GM21367 (cell line): Measurements from ENCODE around the gene SNX11.

Experiments used
- ATAC-seq: cut with Tn5 transposase; IDR thresholded peaks from one replicate; pipeline ENCODE4 v1.9.1; 2021; ENCODE audit not compliant: unreplicated experiment

Gene SNX11

DNA sequence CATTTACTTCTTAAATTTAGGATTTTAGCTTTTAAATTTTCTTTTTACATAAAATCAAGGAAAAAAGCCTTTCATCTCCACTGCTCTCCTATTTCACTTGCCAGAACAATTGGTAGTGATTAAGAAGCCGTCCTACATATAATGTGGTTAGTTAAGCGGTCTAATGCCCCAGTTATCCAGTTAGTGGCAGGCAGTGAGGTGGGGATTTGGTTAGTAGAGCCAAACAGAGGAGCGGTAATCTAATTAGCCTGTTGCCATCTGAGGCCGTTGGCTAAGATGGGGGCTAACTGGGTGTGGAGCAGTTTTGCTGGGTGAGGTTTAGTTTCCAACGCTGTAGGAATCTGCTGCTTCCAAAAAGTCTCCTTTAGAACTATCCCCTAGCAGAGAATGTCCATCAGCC lies 22.4 kb downstream of the SNX11 start:
- ATAC-seq = no peak

DNA sequence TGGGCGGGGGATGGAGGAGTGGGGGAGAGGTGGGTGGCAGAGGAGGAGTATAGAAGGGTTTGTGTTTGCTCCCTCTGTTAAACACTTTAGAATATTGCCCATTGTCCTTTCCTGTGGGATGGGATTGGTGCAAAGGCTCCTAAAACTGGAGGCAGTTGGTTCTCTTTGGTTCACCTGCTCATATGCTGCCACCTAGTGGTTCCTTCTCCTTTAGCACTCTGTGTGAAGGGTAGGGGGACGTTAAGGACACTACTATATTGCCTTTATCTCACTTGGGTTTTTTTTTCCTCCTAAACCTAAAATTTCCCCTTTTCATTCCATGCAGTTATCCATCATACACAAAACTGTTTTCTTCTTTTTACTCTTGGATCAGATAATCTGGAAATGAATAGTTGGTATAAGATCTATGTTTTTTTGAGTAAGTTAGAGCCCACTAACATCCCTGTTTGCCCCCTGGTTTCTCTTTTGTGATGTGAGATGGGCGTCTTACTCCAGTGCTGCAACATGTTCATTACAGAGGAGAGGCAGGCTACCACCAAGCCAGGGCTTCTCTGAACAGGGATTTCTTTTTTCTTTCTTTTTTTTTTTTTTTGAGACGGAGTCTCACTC lies 23.8 kb downstream of the SNX11 start:
- no peak for ATAC-seq

DNA sequence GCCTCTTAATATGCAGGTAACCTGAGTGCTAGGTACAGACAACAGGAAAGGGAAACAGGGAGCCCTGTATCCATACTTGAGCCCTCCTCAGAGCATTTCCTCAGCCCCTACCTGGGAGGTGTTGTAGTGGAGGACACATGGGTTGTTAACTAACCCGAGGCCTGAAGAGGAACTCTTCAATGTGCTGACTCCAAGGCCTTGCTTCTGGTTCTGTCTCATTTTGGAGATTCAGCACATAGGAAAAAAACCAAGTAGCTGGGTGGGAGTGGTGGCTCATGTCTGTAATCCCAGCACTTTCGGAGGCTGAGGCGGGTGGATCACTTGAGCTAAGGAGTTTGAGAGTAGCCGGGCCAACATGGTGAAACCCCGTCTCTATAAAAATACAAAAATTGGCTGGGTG lies 24.8 kb downstream of the SNX11 start:
- ATAC-seq = no peak

DNA sequence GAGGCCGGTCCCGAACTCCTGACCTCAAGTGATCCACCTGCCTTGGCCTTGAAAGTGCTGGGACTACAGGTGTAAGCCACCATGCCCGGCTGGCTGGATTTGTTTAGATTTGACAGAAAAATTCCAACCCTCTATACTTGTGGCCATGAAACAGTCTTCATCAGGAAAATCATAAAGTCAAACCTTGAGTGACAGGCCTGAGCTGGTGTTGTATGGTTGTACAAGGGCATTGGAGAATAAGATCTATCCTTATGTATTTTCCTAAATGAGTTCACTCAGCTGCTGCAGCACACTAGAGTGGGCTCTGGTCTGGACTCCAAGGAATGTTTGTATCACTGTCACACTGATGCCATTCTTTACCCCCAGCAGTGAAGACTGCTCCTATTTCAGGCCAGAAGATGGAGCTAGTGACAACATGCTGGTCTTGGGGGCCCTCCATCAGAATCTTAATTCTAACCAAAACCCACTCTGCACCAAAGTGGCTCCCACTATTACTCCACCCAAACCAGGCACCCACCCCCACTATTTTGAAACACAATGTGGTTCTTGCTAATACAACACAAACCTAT lies 27.4 kb downstream of the SNX11 start:
- ATAC-seq = no peak

DNA sequence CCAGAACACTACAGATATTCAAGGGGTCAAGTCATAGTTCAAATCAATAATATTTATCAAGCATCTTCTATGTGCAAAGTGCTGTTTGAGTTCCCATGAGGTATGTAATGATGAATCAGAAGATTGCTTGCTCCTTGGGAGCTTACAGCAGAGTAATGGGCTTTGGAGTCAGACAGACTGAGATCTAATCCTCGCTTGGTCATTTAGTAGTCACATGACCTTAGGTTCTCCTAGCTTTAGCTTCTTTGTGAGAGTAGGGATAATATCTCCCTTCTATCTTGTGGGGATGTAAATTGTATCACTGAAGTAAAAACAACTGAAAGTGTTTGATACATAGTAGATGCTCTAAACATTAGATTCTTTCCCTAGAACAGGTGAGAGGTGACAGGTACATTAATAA lies 30.1 kb downstream of the SNX11 start:
- ATAC-seq = no peak

DNA sequence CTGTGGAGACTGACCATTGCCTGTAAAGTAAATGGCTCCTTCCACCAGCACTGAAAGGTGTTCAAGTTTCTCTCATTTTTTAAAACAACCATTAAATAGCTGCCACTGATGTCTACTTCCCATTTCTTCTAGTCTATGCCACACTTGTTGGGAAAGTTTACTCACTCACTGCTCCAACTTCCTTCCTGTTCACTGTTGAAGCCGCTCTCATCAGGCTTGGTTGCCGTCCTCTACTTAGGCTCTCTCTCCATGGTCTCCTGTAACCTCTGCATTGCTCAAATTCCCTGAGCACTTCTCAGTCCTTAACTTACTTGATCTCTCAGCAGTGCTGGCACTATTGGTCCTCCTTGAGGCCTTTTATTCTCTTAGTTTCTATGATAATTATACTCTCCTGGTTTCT lies 32.4 kb downstream of the SNX11 start:
- ATAC-seq = no peak

DNA sequence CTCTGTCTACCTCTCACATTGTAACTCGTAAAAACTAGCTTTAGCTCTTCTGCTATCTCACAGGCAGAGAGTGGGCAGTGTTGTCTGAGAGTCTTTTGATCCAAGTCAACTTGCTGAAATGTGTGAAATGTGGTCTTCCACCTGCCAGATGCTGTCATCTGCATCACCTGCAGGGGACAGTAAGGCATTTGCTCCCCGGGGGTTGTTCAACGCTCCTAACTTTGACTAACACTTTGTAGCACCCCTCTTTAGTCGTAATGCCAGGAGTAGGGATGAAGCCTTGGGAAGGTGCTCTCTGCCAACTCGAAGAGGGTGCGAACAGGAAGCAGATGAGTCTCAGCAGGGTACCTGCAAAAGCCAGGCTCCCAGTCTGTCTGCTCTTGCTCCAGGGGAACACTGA lies 36.1 kb downstream of the SNX11 start:
- ATAC-seq = no peak

DNA sequence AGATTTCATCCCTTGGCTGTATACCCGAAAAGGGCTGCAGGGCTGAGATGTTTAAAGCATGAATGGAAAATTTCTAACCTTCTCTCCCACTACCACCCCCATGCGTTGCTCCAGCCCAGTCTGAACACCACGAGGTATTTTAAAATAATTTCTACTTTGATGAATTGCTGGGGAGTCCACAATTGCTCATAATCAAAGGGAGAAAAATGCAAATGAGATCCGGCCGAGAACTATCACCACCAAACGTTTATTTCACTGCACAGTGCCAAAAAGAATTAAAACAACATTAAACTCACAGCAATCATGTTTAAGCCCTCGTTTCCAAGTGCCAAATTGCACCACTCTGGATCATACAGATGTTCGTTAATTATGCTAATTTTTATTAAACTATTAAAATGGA lies 36.7 kb downstream of the SNX11 start:
- ATAC-seq = no peak

DNA sequence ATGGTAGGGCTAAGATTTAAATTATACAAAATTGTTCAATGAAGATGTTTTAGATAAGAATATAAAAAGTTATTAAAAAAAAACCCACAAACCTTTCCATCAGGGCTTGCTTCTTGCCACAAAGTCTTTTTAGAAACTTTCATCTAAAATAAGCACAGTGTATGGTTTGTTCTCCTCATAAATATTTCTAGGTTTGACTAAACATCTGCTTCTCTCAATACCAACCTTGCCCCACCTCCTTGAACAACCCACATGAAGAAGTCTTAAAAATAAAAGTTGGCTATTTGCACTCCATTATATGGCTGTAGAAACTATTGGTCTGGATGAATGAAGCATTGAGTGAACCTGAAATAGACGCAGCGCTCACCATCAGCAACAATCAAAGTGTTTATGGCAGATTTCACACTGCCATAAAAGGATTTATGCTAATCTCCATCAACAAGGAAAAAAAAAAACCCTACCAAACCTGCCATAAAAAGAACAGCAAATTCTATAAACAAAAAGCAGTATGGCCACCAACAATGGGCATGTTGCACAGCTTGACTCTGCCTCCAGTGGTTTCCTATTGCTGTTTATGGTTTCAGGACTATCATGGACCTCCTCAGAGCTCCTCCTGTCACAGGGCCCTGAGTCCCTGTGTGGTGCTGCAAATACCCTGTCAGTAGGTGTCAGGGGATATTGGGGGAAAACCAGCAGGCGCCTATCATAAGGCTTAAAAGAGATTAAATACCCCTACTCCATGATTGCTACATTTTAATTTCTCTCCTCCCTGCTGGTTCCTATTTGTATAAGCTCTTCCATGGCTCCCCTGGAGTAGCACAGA lies 37.6 kb downstream of the SNX11 start:
- no peak for ATAC-seq

DNA sequence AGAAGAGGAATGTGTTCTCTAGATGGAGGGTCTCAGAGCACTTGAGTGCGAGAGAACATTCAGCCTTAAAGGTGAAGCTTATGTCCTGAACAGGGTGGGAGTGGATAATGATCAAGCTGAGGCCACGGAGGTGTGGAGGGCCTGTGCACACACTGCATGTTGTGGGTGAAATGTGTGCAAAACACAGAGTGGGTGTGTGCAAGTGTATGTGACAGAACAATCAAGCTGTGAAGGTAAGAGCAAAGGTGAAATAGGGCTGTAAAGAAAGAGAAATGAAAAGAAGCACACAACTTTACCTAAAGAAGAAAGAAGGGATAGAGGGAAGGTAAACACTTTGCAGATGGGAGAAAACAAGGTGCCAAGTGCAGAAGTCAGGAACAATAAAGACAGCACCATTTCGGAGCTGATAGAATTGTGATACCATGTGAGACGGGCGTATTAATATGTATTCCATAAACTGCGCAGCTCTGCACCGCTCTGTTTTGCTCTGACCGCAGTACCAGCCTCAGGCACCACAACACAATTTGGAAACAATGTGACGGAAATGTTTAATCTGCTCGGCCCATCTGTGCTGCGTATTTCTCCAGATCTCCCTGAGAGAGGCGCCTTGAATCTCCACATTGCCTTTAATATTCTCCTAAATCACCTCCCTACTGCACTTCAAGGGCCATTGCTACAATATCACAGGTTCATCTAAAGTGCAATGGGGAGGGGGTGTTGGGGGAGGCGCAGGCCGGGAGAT lies 40.6 kb downstream of the SNX11 start:
- no peak for ATAC-seq

DNA sequence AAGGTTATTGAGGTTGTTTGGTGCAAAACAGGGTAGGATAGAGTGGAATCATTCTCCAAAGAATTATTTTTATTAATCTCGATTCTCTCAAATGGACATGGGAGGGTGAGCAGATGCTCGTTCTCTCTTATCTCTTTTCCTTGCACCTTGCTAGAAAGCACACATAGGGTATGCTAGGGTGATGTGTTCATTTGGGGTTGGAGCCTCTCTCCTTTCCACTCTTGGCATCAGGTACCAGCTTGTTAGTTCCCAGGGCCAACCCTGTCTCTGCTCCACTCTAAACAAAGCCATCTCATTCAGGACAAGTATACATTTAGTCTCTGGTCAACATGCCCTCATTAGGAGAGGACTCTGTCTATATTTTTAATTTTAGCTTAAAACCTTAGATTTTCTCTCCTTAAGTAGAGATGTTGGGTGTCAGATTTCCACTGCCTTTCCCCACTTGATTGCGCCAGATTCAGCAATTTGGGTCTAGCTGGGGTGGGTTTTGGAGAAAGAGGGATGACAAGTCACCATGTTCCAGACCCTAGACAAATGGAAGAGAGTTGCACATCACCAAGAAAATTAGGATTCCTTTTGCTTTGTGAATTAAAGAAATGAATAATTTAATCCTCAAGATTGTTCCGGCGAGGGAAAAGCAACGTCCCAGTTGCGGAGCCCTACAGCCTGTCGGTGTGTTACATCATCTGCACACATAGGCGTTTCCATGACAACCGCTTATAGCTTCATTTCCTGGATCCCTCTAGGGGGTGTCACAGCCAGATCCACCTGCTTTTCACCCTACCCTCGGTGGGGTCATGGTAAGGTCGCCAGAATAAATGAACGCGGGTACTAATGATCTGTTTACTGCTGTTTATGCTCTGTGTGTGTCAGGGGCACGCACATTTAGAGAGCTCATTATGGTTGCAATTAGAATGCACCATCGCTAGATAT lies 41.6 kb downstream of the SNX11 start:
- no peak for ATAC-seq

DNA sequence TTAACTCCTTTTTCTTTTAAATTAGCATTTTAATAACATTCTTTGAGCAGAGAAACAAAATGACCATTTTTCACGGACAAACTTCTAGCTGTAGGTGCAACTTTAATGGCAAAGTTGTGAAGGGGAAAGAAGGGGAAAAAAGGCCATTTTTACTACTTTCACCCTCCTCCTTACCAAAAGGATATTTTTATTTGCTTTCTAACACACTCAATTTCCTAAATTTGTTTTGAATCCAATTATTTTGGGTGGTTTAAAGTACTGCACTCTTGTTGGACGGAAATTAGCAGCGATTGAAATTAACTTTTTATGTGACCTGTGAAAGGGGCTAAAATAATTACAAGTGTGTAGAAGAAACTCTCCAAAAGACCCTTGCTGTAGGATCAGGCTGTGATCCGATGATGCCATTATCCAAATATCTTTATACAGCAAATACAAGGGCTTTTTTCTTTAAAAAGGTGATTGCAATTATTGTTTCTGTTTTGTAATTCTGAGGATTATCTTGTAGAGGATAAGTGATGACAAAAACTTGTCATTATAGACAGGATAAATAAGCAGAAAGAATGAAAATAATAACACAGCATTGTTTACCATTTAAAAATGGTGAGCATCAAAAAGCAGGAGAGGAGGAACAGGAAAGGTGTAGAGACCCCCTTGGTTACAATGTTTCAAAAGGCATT lies 42.4 kb downstream of the SNX11 start:
- ATAC-seq = no peak

DNA sequence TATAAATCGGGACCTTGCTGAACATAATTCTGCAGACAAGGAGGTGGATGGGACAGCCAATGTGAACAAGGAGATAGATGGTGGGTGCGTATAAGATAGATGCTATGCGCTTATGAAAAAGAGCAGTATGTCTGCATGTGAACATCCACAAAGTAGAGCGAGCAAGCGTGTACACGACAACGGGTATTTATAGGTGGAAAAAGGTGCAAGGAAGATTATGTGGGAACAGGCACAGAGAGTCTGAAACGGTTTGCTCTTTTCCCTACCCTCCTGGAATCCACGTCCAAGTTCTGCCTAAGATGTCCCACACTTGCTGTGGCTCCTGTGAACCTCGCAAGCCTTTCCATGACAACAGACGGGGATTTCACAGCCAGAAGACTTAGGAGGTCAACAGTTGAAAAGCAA lies 43.0 kb downstream of the SNX11 start:
- ATAC-seq = no peak

DNA sequence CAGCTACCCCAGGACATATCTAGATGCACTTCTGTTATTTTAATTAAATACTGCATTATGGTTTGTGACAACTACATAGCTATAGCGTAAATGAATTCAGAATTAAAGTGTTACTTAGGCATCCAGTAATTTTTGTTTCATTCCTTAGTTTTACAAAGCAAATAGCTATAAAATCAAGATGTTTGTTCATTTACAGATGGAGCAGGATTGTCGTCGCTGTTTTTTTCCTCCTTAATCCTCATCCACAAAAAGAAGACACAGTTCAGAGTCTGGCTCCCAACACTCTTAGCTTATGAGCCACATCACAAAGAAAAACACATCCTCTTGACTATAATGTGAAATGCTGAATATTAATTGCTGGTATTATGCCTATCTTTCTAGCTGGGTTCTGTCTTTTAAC lies 43.7 kb downstream of the SNX11 start:
- ATAC-seq = no peak

DNA sequence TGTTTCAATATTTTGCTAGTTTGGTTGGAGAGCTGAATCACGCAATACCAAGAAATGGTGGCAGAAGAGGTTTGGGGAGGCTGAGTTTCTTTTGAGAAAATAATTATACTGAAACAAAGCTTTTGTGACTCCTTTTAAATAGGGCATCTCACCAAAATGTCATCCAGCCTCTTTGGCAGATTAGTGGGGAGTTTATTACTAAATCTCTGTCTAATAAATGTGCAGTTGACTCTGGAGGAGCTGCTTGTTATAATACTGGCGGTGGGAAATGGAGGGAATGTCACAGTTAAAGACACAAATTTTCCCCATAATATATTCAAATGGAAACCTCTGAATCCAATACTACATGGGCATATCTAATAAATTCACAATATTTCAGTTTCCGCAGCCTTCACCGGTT lies 44.7 kb downstream of the SNX11 start:
- ATAC-seq = no peak

DNA sequence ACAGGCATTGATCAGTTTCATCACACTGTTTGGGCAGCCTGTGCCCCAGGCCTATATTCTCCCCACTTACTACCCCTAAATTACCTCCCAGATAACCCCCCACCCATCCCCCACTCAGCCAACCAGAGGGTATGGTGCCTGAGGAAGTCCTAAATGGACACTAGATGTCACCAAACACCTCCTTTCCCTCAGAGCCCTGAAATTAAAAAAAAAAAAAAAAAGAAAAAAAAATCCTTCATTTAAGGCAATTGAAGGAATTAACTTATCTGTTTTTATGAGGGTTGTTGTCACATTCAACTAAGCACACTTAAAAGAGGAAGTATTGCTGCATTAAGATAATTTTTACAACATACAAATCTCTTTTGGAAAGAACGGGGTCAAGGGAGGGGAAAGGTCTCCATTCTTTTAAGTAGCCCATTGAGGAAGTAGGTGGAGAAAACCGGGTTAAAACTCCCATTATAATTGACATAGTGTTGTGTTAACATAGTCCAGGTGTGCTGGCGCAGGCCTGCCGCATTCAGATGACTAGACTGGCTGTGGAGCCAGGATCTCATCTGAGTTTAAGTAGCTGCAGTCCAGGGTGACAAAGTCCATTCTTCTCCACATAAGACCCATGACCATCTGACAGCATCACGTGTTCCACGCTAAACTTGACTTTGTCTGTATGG lies 46.3 kb downstream of the SNX11 start:
- no peak for ATAC-seq

DNA sequence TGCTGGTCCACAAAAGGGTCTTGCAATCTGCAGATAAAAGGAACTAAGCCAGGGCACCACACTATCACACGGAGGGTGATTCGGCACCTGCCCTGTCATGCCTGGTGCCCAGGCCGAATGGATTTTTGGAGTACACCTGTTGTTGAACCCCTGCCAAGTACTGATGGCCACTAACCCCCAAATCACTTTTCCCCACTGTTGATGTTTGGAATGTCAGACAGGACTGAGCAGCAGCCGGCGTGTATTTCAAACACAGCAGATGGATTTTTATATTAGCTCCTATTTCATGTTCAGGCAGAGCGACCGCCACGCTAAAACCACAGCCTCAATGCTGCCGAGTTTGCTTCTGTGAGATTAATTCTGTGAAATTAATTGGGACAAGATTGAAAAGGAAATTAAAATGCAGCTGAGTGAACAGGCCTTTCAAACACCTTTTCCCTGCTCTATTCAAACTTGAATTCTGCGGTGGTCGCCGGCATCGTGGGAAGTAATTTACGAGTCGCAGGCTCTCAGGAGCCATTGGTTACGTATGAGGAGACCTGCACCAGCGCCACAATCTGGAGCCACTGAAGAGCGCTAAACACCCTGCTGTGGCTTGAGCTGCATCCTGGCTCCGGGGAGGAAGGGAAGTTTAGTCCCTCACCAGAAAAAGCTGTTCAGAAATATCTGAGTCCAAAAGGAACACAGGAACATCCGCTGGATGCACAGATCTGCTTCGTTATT lies 48.5 kb downstream of the SNX11 start:
- ATAC-seq = no peak

DNA sequence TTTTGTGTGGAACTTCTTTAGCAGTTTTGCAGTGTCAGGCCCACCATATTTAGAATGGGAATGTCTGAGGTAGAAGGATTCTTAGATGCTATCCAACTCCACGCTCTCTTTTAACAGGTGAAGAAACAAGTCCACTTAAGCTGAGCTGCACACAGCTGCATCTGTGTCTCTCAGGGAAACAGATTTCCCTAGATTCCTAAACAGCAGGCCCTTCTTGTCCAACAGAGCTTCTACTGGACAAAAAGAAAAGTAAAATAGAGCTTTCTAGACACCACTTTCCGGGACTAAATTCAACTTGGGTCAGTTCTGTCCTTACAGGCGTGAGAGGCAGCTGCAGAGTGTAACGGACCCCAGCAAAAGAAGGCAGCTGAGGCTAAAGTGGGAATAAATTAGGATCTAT lies 51.7 kb downstream of the SNX11 start:
- no peak for ATAC-seq
